Vagina (tissue), 2 donors: ENCODE measurements around the gene ADGRA1.

Experiments
- CTCF ChIP-seq, 3 experiments: fragments of 450-650 bp in 2 of 3; fragments of 200-600 bp in 1 of 3; sonication (generic) in 1 of 3; IDR thresholded peaks; one replicate each; pipeline ENCODE4 v1.5.1; 2017 to 2019; ENCODE audit warnings: antibody characterized with exemption in 3 of 3, mild to moderate bottlenecking in 2 of 3, moderate library complexity in 2 of 3
- POLR2A ChIP-seq, 2 donors: fragments of 450-650 bp; IDR thresholded peaks; one replicate each; pipeline ENCODE4 v1.6.1; 2017; ENCODE audit warnings: antibody characterized with exemption in 2 of 2, mild to moderate bottlenecking in 2 of 2, moderate library complexity in 2 of 2
- POLR2AphosphoS5 ChIP-seq, 2 donors: sonication (generic); formaldehyde crosslinking; IDR thresholded peaks; one replicate each; pipeline ENCODE4 v1.9.0; 2017; ENCODE audit warnings: antibody characterized with exemption in 2 of 2, mild to moderate bottlenecking in 2 of 2, low read depth in 1 of 2; ENCODE audit not compliant: insufficient read depth in 1 of 2

- TF ChIP-seq CTCF (IDR thresholded peaks at IDR 0.05) (no peak), POLR2A (IDR thresholded peaks at IDR 0.05) (no peak), POLR2AphosphoS5 (IDR thresholded peaks at IDR 0.05; ENCODE audit: insufficient read depth in 1 of 2, low read depth in 1 of 2) (no peak)
Measured at GRCh38 chr10:133090101-133090500, 2.4 kb downstream of the ADGRA1 start.
